ENCODE measurements around the gene MYO1F. TPM values are rescaled to one million over a fixed set of nuclear protein-coding genes. Genes with fewer than 3 reads are reported as not detected.
A peak's percentile ranks its signal among the peaks of the same experiment; 100 is the strongest.

MYO1F gene
- total and polyA plus RNA-seq, 2 of the 13 experiments (the other 11 are each of a cell fraction or from before 2014, with no cell fraction given), result 0.09 to 0.13 TPM

DNA sequence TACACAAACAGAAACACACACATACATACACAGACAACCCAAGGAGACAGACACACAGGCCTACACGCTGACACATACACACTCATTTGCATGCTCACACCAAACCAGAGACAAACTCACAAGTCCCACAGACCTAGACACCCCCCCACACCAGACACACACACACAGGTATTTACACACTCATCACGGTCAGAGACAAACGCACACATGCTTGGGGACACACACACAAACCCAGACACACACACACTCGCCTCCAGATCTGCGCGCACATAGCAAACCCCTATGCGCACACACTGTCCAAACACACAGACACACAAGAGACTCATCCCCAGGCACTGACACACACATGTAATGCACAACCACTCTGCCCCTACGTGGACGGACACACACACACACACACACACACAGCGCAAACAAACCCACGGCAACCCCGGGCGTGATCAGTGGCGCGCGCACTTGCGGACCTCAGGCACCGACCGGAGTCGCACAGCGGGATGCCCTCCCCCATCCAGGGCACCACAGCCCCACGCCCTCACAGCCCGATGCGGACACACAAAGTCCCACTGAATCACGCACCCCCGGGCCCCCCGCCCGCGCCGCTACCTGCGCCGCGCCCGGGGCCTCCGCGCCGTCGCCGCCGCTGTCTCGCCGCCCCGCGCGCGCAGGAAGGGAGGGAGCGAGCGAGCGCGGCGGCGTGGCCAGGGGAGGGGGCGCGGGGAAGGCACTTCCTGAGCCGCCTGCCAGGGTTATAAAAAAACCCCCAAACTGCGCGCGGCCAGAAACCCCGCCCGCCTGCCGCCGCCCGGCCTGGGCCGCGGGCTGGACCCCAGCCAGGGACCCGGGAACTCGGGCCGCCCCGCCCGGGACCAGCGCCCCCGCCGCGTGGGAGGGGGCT, 33.0 kb upstream of the MYO1F start, which contains the start of gene ADAMTS10 (continued):
- TF ChIP-seq, protein P1, sequence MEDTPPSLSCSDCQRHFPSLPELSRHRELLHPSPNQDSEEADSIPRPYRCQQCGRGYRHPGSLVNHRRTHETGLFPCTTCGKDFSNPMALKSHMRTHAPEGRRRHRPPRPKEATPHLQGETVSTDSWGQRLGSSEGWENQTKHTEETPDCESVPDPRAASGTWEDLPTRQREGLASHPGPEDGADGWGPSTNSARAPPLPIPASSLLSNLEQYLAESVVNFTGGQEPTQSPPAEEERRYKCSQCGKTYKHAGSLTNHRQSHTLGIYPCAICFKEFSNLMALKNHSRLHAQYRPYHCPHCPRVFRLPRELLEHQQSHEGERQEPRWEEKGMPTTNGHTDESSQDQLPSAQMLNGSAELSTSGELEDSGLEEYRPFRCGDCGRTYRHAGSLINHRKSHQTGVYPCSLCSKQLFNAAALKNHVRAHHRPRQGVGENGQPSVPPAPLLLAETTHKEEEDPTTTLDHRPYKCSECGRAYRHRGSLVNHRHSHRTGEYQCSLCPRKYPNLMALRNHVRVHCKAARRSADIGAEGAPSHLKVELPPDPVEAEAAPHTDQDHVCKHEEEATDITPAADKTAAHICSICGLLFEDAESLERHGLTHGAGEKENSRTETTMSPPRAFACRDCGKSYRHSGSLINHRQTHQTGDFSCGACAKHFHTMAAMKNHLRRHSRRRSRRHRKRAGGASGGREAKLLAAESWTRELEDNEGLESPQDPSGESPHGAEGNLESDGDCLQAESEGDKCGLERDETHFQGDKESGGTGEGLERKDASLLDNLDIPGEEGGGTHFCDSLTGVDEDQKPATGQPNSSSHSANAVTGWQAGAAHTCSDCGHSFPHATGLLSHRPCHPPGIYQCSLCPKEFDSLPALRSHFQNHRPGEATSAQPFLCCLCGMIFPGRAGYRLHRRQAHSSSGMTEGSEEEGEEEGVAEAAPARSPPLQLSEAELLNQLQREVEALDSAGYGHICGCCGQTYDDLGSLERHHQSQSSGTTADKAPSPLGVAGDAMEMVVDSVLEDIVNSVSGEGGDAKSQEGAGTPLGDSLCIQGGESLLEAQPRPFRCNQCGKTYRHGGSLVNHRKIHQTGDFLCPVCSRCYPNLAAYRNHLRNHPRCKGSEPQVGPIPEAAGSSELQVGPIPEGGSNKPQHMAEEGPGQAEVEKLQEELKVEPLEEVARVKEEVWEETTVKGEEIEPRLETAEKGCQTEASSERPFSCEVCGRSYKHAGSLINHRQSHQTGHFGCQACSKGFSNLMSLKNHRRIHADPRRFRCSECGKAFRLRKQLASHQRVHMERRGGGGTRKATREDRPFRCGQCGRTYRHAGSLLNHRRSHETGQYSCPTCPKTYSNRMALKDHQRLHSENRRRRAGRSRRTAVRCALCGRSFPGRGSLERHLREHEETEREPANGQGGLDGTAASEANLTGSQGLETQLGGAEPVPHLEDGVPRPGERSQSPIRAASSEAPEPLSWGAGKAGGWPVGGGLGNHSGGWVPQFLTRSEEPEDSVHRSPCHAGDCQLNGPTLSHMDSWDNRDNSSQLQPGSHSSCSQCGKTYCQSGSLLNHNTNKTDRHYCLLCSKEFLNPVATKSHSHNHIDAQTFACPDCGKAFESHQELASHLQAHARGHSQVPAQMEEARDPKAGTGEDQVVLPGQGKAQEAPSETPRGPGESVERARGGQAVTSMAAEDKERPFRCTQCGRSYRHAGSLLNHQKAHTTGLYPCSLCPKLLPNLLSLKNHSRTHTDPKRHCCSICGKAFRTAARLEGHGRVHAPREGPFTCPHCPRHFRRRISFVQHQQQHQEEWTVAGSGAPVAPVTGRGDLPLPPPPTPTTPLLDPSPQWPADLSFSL (CRISPR knock-in tag; IDR thresholded peaks at IDR 0.05), result peak; percentile 97
- TF ChIP-seq JARID2 (CRISPR knock-in tag; IDR thresholded peaks at IDR 0.05; ENCODE audit: insufficient replicate concordance) (no peak), STAT5B (CRISPR knock-in tag; IDR thresholded peaks at IDR 0.05) (no peak), ZNF331 (CRISPR knock-in tag; IDR thresholded peaks at IDR 0.05) (no peak), ZIK1 (CRISPR knock-in tag; IDR thresholded peaks at IDR 0.05; ENCODE audit: borderline replicate concordance, low read depth) (0 out of 2 replicates have a peak, but pooled peaks have one; percentile 25), ZSCAN25 (CRISPR knock-in tag; IDR thresholded peaks at IDR 0.05) (no peak), KAT7 (CRISPR knock-in tag; IDR thresholded peaks at IDR 0.05; ENCODE audit: borderline replicate concordance) (0 out of 2 replicates have a peak, but pooled peaks have one; percentile 20), EZH2 (conservative IDR thresholded peaks at IDR 0.05; ENCODE audit: low read depth, low read length) (peak; percentile 80; the same call in 1 of the 2 replicates), ZNF280D (CRISPR knock-in tag; IDR thresholded peaks at IDR 0.05) (no peak), TCF12 (IDR thresholded peaks at IDR 0.05) (no peak), TCF12 (CRISPR knock-in tag; IDR thresholded peaks at IDR 0.05) (no peak), ZNF253 (CRISPR knock-in tag; IDR thresholded peaks at IDR 0.05; ENCODE audit: borderline replicate concordance) (no peak), ZBTB10 (CRISPR knock-in tag; IDR thresholded peaks at IDR 0.05; ENCODE audit: borderline replicate concordance) (no peak), U2AF1 (optimal IDR thresholded peaks at IDR 0.05; ENCODE audit: low read depth, low read length) (no peak)

Measured in HepG2 (cell line).